AG04449 (cell line): ENCODE results near the gene AIG1.
"Not testable (repeated sequence)": the region's sequence is repeated elsewhere in the genome, so short reads cannot be mapped to it uniquely, and the experiment has no call there.

Source experiments
- CTCF ChIA-PET: fragments of 350-600 bp; formaldehyde crosslinking; extraction: SDS; loops from one replicate; lab custom pipeline; 2021; ENCODE audit warnings: antibody characterized with exemption; lab: Yijun Ruan, JAX
- POLR2A ChIA-PET: fragments of 400-600, 350-600 bp; formaldehyde crosslinking; extraction: SDS; loops from one replicate; lab custom pipeline; 2020; ENCODE audit warnings: antibody characterized with exemption, inconsistent platforms; lab: Yijun Ruan, JAX
- DNase-seq: peaks from one replicate; pipeline ENCODE4 v3.0.0-alpha.2; 2010; ENCODE audit warnings: low read depth, low spot score
- H3K4me3 ChIP-seq: 2 replicates; pipeline ENCODE4 v1.5.1; 2011; ENCODE audit warnings: low read depth, mild to moderate bottlenecking, control low read depth, low read length
- CTCF ChIP-seq: IDR thresholded peaks from one replicate; pipeline ENCODE4 v1.5.1; 2011; ENCODE audit warnings: mild to moderate bottlenecking, moderate library complexity, low read length, control low read depth, inconsistent platforms; ENCODE audit not compliant: insufficient read depth; ENCODE audit errors: missing control alignments

AIG1 gene

GRCh38 chr6:143165315-143165855 is 104.7 kb downstream of the AIG1 start:
- no peak for DNase-seq
- POLR2A ChIA-PET: no interaction called here
- H3K4me3 ChIP-seq: no peak overlapping the region
- CTCF ChIA-PET: interaction anchor here (0.6 to 1.6 kb wide), 2 partner anchors 262 to 278 kb away, joined by 3 to 4 read pairs; no protein-coding TSS in a partner anchor
- no peak for TF ChIP-seq CTCF

- ChIA-PET POLR2A (no interaction called here), CTCF (interaction anchor here (1.2 kb wide), 2 partner anchors 10 to 12 kb away, joined by 3 to 6 read pairs; no protein-coding TSS in a partner anchor)
- DNase-seq: no peak
- no peak for TF ChIP-seq CTCF
- no peak overlapping the region for H3K4me3 ChIP-seq
Observed at GRCh38 chr6:143166247-143166695, 105.6 kb downstream of the AIG1 start.

GRCh38 chr6:143167224-143167623 is 106.5 kb downstream of the AIG1 start:
- no peak for TF ChIP-seq CTCF
- no peak overlapping the region for H3K4me3 ChIP-seq
- CTCF ChIA-PET: interaction anchor here (1.2 kb wide), 2 partner anchors 9 to 13 kb away, joined by 3 to 6 read pairs; no protein-coding TSS in a partner anchor
- POLR2A ChIA-PET: no interaction called here
- DNase-seq: no peak

GRCh38 chr6:143168396-143168816 is 107.7 kb downstream of the AIG1 start:
- DNase-seq, H3K4me3 ChIP-seq, CTCF ChIA-PET: not testable (repeated sequence)
- POLR2A ChIA-PET: interaction anchor here (0.6 kb wide), 1 partner anchor 19 kb away, joined by 4 read pairs; no protein-coding TSS in a partner anchor

- H3K4me3 ChIP-seq: no peak overlapping the region
- ChIA-PET CTCF (no interaction called here), POLR2A (no interaction called here)
- DNase-seq: no peak
- no peak for TF ChIP-seq CTCF
Observed at GRCh38 chr6:143169440-143169839, 108.8 kb downstream of the AIG1 start.

- POLR2A ChIA-PET: no interaction called here
Observed at GRCh38 chr6:143174516-143174915, 113.8 kb downstream of the AIG1 start.

More at GRCh38 chr6:143174516-143174915, 113.8 kb downstream of the AIG1 start:
- no peak overlapping the region for H3K4me3 ChIP-seq
- TF ChIP-seq CTCF: no peak
- CTCF ChIA-PET: interaction anchor here (2.6 to 2.8 kb wide), 2 partner anchors 8 to 12 kb away, joined by 6 to 13 read pairs; no protein-coding TSS in a partner anchor
- DNase-seq: no peak
